HL-60/S4 (cell line): Measurements from ENCODE around the gene STEAP1B.

Experiments used
- in situ Hi-C: fragments of 300-500 bp; cut with MboI; formaldehyde crosslinking; loops from 2 replicates; pipeline ENCODE4 v1.14.3; 2022; ENCODE audit warnings: low sequenced_read_pairs

The STEAP1B gene

DNA sequence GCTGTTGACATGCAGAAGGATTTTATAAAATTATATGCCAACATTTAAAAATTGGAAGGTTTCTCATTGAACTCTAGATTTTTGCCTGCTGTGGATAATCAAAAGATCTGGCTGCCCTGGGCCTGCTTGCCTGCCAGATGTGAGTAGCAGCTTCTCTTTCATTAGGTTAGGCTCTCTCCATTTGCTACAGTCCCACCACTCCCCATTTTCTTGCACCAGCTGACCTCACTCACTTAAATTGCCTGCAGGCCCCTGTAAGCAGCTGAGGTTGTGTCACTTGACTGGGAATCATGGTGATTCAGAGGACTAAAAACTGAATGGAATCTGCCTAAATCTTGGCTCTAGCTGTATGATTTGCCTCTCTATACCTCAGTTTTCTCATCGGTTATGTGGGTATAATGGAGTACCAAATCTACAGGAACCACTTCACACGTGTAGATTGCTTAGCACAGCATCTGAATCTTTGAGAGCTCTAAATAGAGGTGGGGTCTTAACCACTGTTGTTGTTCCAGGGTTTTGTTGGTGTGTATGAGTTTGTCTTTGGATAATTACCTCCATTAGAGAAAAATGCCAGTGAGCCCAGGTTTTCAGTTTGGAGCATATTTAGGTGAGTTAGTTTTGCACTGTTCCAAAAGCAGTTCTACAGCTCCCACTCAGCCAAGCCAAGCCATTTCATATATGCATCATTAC lies 124.5 kb downstream of the STEAP1B start:
- in situ Hi-C loops: no loop called here

- in situ Hi-C loops: no loop called here
Observed at GRCh38 chr7:22373911-22374310, 126.1 kb downstream of the STEAP1B start.

GRCh38 chr7:22373388-22373787 lies 126.6 kb downstream of the STEAP1B start:
- in situ Hi-C loops: no loop called here

- in situ Hi-C loops: no loop called here
Observed at GRCh38 chr7:22372863-22373262, 127.1 kb downstream of the STEAP1B start.

DNA sequence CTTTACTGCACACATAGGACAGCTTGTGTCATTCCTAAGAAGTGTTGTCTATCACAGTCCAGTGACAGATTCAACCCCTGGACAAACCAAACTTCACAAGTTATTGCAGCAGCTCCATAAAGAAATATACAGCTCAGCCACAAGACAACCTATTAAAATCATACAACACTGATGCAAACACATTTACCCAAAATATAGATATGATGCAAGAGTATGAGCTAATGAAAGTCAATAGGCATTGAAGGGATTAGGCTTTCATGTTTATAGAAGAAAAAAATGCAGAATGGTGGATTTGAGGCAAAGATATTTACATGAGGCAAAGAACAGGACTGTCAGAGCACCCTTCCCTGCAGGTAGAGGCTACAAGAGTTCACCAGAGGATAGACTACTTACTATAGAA lies 128.1 kb downstream of the STEAP1B start:
- in situ Hi-C loops: no loop called here
